HEK293 (cell line): ENCODE data around the gene FADS2.
A peak's percentile ranks its signal among the peaks of the same experiment; 100 is the strongest.

Experiments used
- CTCF ChIA-PET: fragments of 350-600 bp; formaldehyde crosslinking; extraction: SDS; loops from one replicate; lab custom pipeline; 2021; ENCODE audit warnings: antibody characterized with exemption; lab: Yijun Ruan, JAX
- POLR2A ChIA-PET: fragments of 300-600 bp; formaldehyde crosslinking; extraction: SDS; loops from one replicate; lab custom pipeline; 2020; ENCODE audit warnings: antibody characterized with exemption, inconsistent platforms; lab: Yijun Ruan, JAX
- H3K27ac ChIP-seq: fragments of 200-500 bp; sonication (Bioruptor generic); 2 replicates; pipeline ENCODE4 v1.5.1; 2014; ENCODE audit warnings: low read depth, low read length, control low read depth, inconsistent platforms; ENCODE audit errors: extremely low read depth
- H3K36me3 ChIP-seq, 2 experiments: fragments of 200-500 bp in 1 of 2; sonication (Bioruptor generic) in 1 of 2; 1 replicate in 1 of 2; 2 replicates in 1 of 2; pipeline ENCODE4 v1.5.1; 2014 to 2017; ENCODE audit warnings: inconsistent platforms in 2 of 2, low read length in 2 of 2; ENCODE audit not compliant: control insufficient read depth in 2 of 2, insufficient read depth in 1 of 2
- H3K4me1 ChIP-seq: fragments of 200-500 bp; sonication (Bioruptor generic); 2 replicates; pipeline ENCODE4 v1.5.1; 2014; ENCODE audit warnings: mild to moderate bottlenecking, low read length, inconsistent platforms; ENCODE audit not compliant: control insufficient read depth, insufficient read depth
- H3K4me3 ChIP-seq: 2 replicates; pipeline ENCODE4 v1.5.1; 2011; ENCODE audit warnings: low read depth, mild to moderate bottlenecking, control low read depth, low read length, moderate library complexity
- H3K9me3 ChIP-seq: fragments of 200-500 bp; sonication (Bioruptor generic); 2 replicates; pipeline ENCODE4 v1.5.1; 2014; ENCODE audit warnings: low read depth, low read length, inconsistent platforms; ENCODE audit not compliant: control insufficient read depth, insufficient read depth
- GLIS2 ChIP-seq: fragments of 450-650 bp; formaldehyde crosslinking; IDR thresholded peaks from 2 replicates; pipeline ENCODE4 v1.5.1; 2016; ENCODE audit warnings: missing biosample characterization, missing genetic modification characterization
- KLF8 ChIP-seq: fragments of 450-650 bp; formaldehyde crosslinking; IDR thresholded peaks from 2 replicates; pipeline ENCODE4 v1.5.1; 2016; ENCODE audit warnings: missing biosample characterization, missing genetic modification characterization
- PRDM1 ChIP-seq: fragments of 450-650 bp; formaldehyde crosslinking; IDR thresholded peaks from 2 replicates; pipeline ENCODE4; 2016; ENCODE audit warnings: missing biosample characterization, missing genetic modification characterization
- PRDM4 ChIP-seq: fragments of 450-650 bp; formaldehyde crosslinking; IDR thresholded peaks from 2 replicates; pipeline ENCODE4 v1.5.1; 2017; ENCODE audit warnings: missing biosample characterization, missing genetic modification characterization
- RBAK ChIP-seq: fragments of 450-650 bp; formaldehyde crosslinking; IDR thresholded peaks from 2 replicates; pipeline ENCODE4 v1.5.1; 2016; ENCODE audit warnings: missing biosample characterization, missing genetic modification characterization
- ZBTB1 ChIP-seq: fragments of 450-650 bp; formaldehyde crosslinking; IDR thresholded peaks from 2 replicates; pipeline ENCODE4 v1.5.1; 2016; ENCODE audit warnings: missing biosample characterization, missing genetic modification characterization
- ZFP69B ChIP-seq: fragments of 450-650 bp; formaldehyde crosslinking; IDR thresholded peaks from 2 replicates; pipeline ENCODE4 v1.5.1; 2016; ENCODE audit warnings: missing biosample characterization, missing genetic modification characterization
- ZNF132 ChIP-seq: fragments of 450-650 bp; formaldehyde crosslinking; IDR thresholded peaks from 2 replicates; pipeline ENCODE4 v1.5.1; 2017; ENCODE audit warnings: missing biosample characterization, missing genetic modification characterization, borderline replicate concordance
- ZNF184 ChIP-seq: fragments of 450-650 bp; IDR thresholded peaks from 2 replicates; pipeline ENCODE4 v1.5.1; 2018; ENCODE audit warnings: missing biosample characterization, mild to moderate bottlenecking, missing genetic modification characterization
- ZNF202 ChIP-seq: fragments of 450-650 bp; formaldehyde crosslinking; IDR thresholded peaks from 2 replicates; pipeline ENCODE4 v1.5.1; 2016; ENCODE audit warnings: missing biosample characterization, missing genetic modification characterization, borderline replicate concordance
- ZNF239 ChIP-seq: fragments of 450-650 bp; formaldehyde crosslinking; IDR thresholded peaks from 2 replicates; pipeline ENCODE4 v1.5.1; 2016; ENCODE audit warnings: missing biosample characterization, missing genetic modification characterization
- ZNF529 ChIP-seq: fragments of 450-650 bp; formaldehyde crosslinking; IDR thresholded peaks from 2 replicates; pipeline ENCODE4 v1.5.1; 2017; ENCODE audit warnings: missing genetic modification characterization, missing biosample characterization; ENCODE audit not compliant: insufficient replicate concordance
- ZNF548 ChIP-seq: fragments of 450-650 bp; formaldehyde crosslinking; IDR thresholded peaks from 2 replicates; pipeline ENCODE4 v1.5.1; 2016; ENCODE audit warnings: missing biosample characterization, missing genetic modification characterization
- ZNF571 ChIP-seq: fragments of 450-650 bp; formaldehyde crosslinking; IDR thresholded peaks from 2 replicates; pipeline ENCODE4 v1.5.0; 2017; ENCODE audit warnings: missing biosample characterization, missing genetic modification characterization
- ZNF585B ChIP-seq: fragments of 450-650 bp; formaldehyde crosslinking; IDR thresholded peaks from 2 replicates; pipeline ENCODE4 v1.5.1; 2016; ENCODE audit warnings: missing biosample characterization, missing genetic modification characterization
- ZNF596 ChIP-seq: fragments of 450-650 bp; IDR thresholded peaks from 2 replicates; pipeline ENCODE4 v1.5.0; 2018; ENCODE audit warnings: missing biosample characterization, mild to moderate bottlenecking, missing genetic modification characterization, moderate library complexity
- ZNF660 ChIP-seq: fragments of 450-650 bp; IDR thresholded peaks from 2 replicates; pipeline ENCODE4 v1.5.1; 2018; ENCODE audit warnings: missing biosample characterization, mild to moderate bottlenecking, missing genetic modification characterization
- ZNF664 ChIP-seq: fragments of 450-650 bp; formaldehyde crosslinking; IDR thresholded peaks from 2 replicates; pipeline ENCODE4 v1.5.1; 2016; ENCODE audit warnings: missing biosample characterization, missing genetic modification characterization
- ZNF768 ChIP-seq: fragments of 450-650 bp; formaldehyde crosslinking; IDR thresholded peaks from 2 replicates; pipeline ENCODE4 v1.5.1; 2018; ENCODE audit warnings: missing biosample characterization, mild to moderate bottlenecking, missing genetic modification characterization

The FADS2 gene

GRCh38 chr11:61794579-61794978 lies 33.5 kb upstream of the FADS2 start:
- Histone ChIP-seq H3K9me3 (no peaks in the 10 kb centered on the region), H3K36me3 (peaks cover 0 to 60% of the 10 kb centered on the region in 2 experiments; a peak in 2 of 3 replicates), H3K4me3 (no peak overlapping the region; the same call in 1 of the 2 replicates), H3K27ac (no peak overlapping the region), H3K4me1 (0 out of 2 replicates have a peak, but pooled peaks cover 3% of the 10 kb centered on the region)
- ChIA-PET POLR2A (no interaction called here), CTCF (interaction anchor here (1.1 to 9.0 kb wide), 4 partner anchors 46 to 288 kb away, joined by 3 to 118 read pairs (median 53); no protein-coding TSS in a partner anchor)
- TF ChIP-seq ZNF202 (tag by site-specific recombination) (no peak), ZNF239 (no peak), RBAK (tag by site-specific recombination) (no peak), PRDM4 (tag by site-specific recombination) (peak; percentile 85)

GRCh38 chr11:61795459-61795858 lies 32.6 kb upstream of the FADS2 start:
- Histone ChIP-seq H3K4me1 (0 out of 2 replicates have a peak, but pooled peaks cover 3% of the 10 kb centered on the region), H3K36me3 (peaks cover 0 to 60% of the 10 kb centered on the region in 2 experiments; a peak in 2 of 3 replicates), H3K4me3 (no peak overlapping the region), H3K9me3 (no peaks in the 10 kb centered on the region), H3K27ac (no peak overlapping the region)
- no peak for TF ChIP-seq KLF8 (tag by site-specific recombination)
- POLR2A ChIA-PET = no interaction called here
- CTCF ChIA-PET = interaction anchor here (0.6 to 5.1 kb wide), 6 partner anchors 11 to 287 kb away, joined by 3 to 57 read pairs (median 32); partner anchors contain the start of gene FADS2

GRCh38 chr11:61795876-61796526 lies 32.1 kb upstream of the FADS2 start:
- H3K4me1 ChIP-seq = 0 out of 2 replicates have a peak, but pooled peaks cover 3% of the 10 kb centered on the region
- CTCF ChIA-PET = interaction anchor here (0.6 to 5.1 kb wide), 13 partner anchors 8 to 308 kb away, joined by 3 to 57 read pairs (median 20); partner anchors contain the start of genes FADS1 and FADS2
- no peak overlapping the region for H3K4me3 ChIP-seq
- TF ChIP-seq ZNF529 (tag by site-specific recombination) = no peak
- TF ChIP-seq ZBTB1 (tag by site-specific recombination) = no peak
- TF ChIP-seq ZNF768 (tag by site-specific recombination) = no peak
- no peak for TF ChIP-seq GLIS2 (tag by site-specific recombination)
- no peak for TF ChIP-seq ZNF664 (tag by site-specific recombination)
- TF ChIP-seq ZNF585B (tag by site-specific recombination) = no peak
- POLR2A ChIA-PET = interaction anchor here (1.1 to 1.7 kb wide), 3 partner anchors 21 to 286 kb away, joined by 4 to 8 read pairs (median 6); partner anchors contain the start of gene FADS1
- no peaks in the 10 kb centered on the region for H3K9me3 ChIP-seq
- H3K36me3 ChIP-seq = peaks cover 0 to 59% of the 10 kb centered on the region in 2 experiments; a peak in 2 of 3 replicates
- H3K27ac ChIP-seq = no peak overlapping the region

- no peak overlapping the region for H3K27ac ChIP-seq
- TF ChIP-seq ZNF585B (tag by site-specific recombination) (no peak), ZFP69B (no peak), ZNF184 (tag by site-specific recombination) (no peak), ZNF132 (tag by site-specific recombination) (no peak), ZNF660 (peak; percentile 82; the same call in 1 of the 2 replicates), PRDM1 (peak; percentile 47; the same call in 1 of the 2 replicates), ZNF596 (tag by site-specific recombination) (no peak), ZNF548 (tag by site-specific recombination) (no peak), PRDM4 (tag by site-specific recombination) (no peak), ZNF571 (tag by site-specific recombination) (no peak), KLF8 (tag by site-specific recombination) (no peak)
Observed at GRCh38 chr11:61797263-61797944, 30.7 kb upstream of the FADS2 start.

More at GRCh38 chr11:61797263-61797944, 30.7 kb upstream of the FADS2 start:
- peaks cover 0 to 73% of the 10 kb centered on the region in 2 experiments; a peak in 2 of 3 replicates for H3K36me3 ChIP-seq
- ChIA-PET CTCF (interaction anchor here (0.5 to 5.1 kb wide), 45 partner anchors 9 to 637 kb away, joined by 3 to 57 read pairs (median 4); partner anchors contain the start of genes FADS1 and FADS2), POLR2A (interaction anchor here (0.6 to 2.5 kb wide), 11 partner anchors 9 to 284 kb away, joined by 3 to 13 read pairs (median 6); partner anchors contain the start of genes FADS1 and FADS2)
- no peak overlapping the region for H3K4me3 ChIP-seq
- H3K9me3 ChIP-seq = no peaks in the 10 kb centered on the region
- 0 out of 2 replicates have a peak, but pooled peaks cover 3% of the 10 kb centered on the region for H3K4me1 ChIP-seq
